Astrocyte of the cerebellum (primary cell): ENCODE data around the gene PDE1C.
"Not testable (repeated sequence)": the region's sequence is repeated elsewhere in the genome, so short reads cannot be mapped to it uniquely, and the experiment has no call there.

Experiments
- DNase-seq: peaks from one replicate; pipeline ENCODE4 v3.0.0-alpha.2; 2011; ENCODE audit warnings: low read depth
- H3K4me3 ChIP-seq: 2 replicates; pipeline ENCODE4 v1.5.1; 2011; ENCODE audit warnings: mild to moderate bottlenecking, low read depth, low read length, moderate library complexity
- in situ Hi-C: cut with HindIII; loops from 2 replicates; pipeline ENCODE4 v1.10.0; 2017; ENCODE audit warnings: low sequenced_read_pairs
- TF ChIP-seq, protein P1 (sequence below): IDR thresholded peaks from 2 replicates; pipeline ENCODE4 v1.5.1; 2012; ENCODE audit warnings: low read length, low read depth, moderate library complexity, mild to moderate bottlenecking; ENCODE audit errors: missing control alignments

PDE1C gene

DNA sequence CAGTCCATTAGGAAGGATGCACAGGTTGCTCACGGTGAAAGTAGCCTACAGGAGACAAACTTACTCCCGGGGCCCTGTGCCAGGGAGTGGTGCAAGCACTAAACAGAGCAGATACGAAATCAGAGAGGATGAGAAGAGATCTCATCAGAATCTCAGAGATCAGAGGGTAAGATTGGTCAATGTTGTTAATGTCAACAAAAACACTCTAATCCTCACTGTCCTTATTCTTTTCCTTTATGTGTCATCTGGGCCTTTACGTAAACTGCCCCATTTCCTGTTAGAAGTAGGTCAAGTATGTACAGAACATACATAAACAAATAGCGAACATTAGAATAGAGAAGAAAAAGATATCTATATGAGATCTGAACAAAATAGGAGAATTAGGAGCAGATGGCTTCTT is 220.1 kb downstream of the PDE1C start:
- in situ Hi-C loops: no loop called here
- TF ChIP-seq, protein P1, sequence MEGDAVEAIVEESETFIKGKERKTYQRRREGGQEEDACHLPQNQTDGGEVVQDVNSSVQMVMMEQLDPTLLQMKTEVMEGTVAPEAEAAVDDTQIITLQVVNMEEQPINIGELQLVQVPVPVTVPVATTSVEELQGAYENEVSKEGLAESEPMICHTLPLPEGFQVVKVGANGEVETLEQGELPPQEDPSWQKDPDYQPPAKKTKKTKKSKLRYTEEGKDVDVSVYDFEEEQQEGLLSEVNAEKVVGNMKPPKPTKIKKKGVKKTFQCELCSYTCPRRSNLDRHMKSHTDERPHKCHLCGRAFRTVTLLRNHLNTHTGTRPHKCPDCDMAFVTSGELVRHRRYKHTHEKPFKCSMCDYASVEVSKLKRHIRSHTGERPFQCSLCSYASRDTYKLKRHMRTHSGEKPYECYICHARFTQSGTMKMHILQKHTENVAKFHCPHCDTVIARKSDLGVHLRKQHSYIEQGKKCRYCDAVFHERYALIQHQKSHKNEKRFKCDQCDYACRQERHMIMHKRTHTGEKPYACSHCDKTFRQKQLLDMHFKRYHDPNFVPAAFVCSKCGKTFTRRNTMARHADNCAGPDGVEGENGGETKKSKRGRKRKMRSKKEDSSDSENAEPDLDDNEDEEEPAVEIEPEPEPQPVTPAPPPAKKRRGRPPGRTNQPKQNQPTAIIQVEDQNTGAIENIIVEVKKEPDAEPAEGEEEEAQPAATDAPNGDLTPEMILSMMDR: no peak

DNA sequence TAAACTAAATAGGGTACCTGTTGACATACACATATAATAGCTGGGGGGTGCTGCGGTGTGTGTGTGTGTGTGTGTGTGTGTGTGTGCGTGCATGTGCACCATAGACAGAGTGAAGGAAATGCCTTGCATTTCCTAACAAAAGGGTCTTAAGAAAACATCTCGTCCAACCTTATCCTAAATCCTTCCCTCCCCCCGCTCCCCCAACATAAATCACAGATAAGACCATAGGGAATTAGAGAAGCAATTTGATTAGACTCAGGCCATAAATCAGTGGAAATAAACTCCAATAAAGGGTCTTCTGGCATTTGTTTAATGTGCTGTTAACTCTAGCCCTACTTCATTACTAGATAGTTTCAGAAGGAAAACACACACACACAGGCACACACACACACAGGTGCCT is 234.7 kb downstream of the PDE1C start:
- in situ Hi-C loops: no loop called here
- TF ChIP-seq, protein P1: no peak
- no peak overlapping the region for H3K4me3 ChIP-seq
- DNase-seq: no peak

More for the DNA sequence above, 220.1 kb downstream of the PDE1C start:
- no peak overlapping the region for H3K4me3 ChIP-seq
- no peak for DNase-seq

DNA sequence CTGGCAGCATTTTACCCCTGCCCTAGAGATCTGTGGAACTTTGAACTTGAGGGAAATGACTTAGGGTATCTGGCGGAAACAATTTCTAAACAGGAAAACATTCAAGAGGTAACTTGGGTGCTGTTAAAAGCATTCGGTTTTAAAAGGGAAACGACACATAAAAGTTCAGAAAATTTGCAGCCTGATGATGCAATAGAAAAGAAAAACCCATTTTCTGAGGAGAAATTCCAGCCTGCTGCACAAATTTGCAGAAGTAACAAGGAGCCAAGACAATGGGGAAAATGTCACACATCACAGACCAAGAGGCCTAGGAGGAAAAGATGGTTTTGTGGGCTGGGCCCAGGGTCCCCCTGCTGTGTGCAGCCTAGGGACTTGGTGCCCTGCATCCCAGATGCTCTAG is 236.6 kb downstream of the PDE1C start:
- H3K4me3 ChIP-seq, DNase-seq, in situ Hi-C loops: not testable (repeated sequence)

DNA sequence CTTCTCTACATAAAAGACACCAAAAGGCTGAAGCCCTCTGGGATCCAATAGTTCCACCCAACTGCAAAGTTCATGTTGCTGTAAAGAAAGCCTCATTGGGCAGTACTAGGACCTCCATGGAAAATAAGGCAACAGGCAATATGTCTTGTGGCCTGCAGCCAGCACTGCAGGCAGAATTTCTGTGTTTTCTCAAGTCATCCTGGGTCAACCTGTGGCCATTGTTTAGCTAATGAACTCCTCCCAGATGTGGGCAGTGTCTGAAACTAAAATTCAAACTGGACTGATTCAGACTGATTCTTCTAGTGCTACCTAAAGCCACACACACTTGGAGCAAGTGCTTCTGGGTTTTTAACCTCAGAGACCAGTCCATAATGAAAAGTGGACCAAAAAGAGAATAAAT is 241.7 kb downstream of the PDE1C start:
- no peak overlapping the region for H3K4me3 ChIP-seq
- DNase-seq: peak; percentile 4
- in situ Hi-C loops: no loop called here
- TF ChIP-seq, protein P1: no peak

DNA sequence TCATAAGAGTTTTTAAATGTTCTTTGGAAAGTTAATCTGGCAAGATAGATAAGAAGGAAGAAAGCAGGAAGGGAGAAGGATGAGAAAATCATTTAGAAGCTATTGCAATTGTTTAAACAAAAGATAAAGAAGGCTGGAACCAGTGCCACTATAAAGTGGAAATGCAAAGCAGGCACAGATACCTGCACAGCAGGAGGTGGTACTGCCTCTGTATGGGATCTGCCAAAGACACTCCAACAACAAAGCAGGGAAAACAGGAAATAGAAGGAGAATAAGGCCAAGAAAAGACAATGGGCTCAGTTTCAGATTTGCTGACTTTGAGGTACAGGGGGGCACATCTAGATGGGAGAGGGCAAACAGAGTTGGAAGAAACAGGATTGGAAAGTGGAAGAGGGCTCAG is 244.6 kb downstream of the PDE1C start:
- TF ChIP-seq, protein P1: no peak
- no peak for DNase-seq
- H3K4me3 ChIP-seq: no peak overlapping the region
- in situ Hi-C loops: no loop called here

DNA sequence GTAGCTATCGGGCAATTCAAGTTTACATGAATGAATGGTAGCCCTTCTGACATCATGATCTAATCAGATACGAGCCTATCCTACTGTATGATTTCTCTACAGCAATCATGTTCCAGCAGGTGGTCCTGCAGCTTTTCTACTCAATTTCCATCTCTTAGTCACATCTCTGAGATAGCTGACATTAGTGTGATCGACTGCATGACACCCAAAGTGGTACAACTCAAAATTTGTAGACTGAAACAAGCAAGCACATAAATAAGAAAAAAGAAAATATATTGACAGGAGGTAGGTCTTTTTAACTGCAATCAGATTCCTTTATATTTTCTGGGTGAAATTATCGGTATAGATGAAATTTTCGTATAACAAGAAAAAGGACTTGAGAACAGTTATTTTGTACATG is 251.2 kb downstream of the PDE1C start:
- TF ChIP-seq, protein P1: no peak
- no peak for DNase-seq
- in situ Hi-C loops: no loop called here

DNA sequence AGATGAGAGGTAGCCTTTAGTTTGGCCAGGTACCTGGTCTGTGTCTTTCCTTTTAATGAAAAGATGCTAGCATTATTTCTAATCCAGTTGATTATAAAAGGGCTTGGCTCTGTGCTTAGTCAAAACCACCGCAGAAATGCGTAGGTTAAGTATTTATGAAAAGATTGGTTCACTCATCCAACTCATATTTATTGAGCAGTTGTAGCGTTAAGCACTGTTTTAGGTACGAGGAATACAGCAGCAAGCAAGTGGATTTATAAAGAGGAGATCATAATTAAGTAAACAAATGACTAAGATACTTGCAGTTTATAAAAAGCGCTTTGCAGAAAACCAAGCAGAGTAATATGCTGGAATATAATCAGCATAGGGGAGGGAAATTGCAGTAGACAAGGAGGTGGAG is 253.4 kb downstream of the PDE1C start:
- DNase-seq: no peak
- in situ Hi-C loops: no loop called here
- TF ChIP-seq, protein P1: no peak
- no peak overlapping the region for H3K4me3 ChIP-seq

More for the DNA sequence above, 251.2 kb downstream of the PDE1C start:
- no peak overlapping the region for H3K4me3 ChIP-seq
